HUDEP-2 (cell line): Measurements from ENCODE around the gene GPR61.

ENCODE experiments used
- DNase-seq, 76 experiments: peaks; one replicate each; lab custom pipeline; 2025; ENCODE audit not compliant: unreplicated experiment in 76 of 76; lab: John Stamatoyannopoulos, UW

GPR61 gene, protein sequence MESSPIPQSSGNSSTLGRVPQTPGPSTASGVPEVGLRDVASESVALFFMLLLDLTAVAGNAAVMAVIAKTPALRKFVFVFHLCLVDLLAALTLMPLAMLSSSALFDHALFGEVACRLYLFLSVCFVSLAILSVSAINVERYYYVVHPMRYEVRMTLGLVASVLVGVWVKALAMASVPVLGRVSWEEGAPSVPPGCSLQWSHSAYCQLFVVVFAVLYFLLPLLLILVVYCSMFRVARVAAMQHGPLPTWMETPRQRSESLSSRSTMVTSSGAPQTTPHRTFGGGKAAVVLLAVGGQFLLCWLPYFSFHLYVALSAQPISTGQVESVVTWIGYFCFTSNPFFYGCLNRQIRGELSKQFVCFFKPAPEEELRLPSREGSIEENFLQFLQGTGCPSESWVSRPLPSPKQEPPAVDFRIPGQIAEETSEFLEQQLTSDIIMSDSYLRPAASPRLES

DNA sequence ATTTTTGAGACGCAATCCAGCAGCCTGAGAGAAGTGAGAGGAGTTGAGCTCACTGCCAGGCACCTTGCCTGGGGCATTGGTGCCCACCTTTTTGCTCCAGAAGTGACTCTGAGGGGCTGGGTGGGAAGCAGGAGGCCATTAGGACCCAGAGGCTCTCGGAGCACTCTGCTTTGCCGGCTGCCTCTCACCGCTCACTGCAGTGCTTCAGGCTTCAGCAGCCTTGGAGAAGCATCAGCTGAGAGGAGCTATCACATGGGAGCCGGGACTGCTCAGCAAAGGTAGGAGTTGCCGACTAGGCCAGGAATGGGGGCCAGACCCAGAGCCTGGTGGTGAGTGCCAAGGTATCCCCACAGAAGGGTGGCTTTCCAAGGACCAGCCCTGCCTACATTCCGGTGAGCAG is at the start of gene GPR61:
Gene GPR61, plus strand, starts transcription at position 197 of the 400 bp plus-strand sequence. CDS start 3,151 bp downstream, outside the sequence.
- DNase-seq, result no peak

DNA sequence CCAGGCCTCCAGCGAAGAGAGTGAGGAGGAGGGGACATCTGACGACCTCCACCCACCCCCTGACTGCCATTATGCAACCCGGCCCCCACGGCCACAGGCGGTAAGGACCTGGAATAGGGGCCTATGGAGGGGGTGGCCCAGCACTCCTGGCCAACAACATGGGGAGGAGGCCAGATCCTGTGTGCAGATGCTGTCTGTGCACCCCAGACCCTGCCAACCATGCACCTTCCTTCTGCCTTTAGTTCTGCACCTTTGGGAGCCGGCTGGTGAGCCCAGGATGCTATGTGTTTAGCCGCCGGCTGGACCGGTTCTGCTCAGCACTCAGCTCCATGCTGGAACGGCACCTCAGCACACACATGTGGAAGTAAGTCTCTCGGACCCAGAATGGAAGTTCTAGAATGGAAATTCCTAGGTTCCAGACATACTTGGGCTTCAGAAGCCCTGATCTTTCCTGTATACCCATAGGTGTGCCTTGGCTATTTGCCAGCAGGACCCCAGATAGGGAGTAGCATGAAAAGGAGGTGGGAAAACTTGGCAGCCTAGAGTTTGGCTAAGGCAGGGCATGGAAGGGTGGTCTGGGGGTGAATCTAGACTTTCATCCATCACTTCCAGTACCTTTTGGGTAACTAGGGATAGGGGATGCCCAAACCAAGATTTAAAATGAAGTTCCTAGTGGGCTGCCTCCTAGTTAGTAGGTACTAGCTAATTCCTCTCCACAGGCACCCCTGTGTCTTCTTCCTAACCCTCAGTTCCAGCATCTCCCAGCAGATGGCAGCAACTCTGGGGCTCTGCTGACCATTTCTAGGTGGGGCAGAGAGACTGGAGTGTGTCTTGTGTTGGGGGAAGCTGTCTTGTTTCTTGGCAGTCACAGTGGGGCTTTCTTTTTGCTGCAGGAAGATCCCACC is 49.4 kb upstream of the GPR61 start:
- peak in 58 of 76 experiments; percentile 15 to 74 (median 46) for DNase-seq

DNA sequence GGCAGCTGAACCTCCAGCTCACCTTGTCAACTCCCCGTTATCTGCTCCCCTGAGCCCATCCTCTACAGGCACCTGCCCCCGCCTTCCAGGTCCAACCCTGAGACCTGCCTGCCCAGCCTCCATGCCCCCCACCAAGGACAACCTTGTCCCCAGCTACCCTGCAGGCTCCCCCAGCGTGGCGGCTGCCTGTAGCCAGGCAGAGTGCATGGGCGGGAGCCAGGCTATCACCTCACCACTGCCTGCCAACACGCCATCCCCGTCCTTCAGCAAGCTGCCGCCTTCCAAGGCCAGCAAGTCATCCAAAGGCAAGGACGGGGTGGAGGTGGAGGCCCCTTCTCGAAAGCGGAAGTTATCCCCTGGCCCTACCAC is 48.8 kb upstream of the GPR61 start:
- DNase-seq, result no peak

DNA sequence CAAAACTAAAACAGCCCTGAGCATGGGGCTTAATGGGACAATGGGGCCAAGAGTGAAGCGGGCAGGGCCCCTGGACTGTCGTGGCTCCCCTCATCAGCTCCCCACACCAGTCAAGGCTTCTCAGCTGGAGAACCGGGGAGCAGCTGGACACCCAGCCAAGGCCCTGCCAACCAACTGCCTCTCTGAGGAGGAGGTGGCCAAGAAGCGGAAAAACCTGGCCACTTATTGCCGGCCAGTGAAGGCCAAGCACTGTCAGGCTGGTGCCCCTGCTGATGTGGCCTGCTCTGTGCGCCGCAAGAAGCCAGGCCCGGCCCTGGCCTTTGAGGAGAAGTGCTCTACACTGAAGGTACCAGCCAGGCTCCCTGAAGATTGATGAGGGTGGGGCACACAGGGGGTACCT is 48.3 kb upstream of the GPR61 start:
- no peak for DNase-seq

DNA sequence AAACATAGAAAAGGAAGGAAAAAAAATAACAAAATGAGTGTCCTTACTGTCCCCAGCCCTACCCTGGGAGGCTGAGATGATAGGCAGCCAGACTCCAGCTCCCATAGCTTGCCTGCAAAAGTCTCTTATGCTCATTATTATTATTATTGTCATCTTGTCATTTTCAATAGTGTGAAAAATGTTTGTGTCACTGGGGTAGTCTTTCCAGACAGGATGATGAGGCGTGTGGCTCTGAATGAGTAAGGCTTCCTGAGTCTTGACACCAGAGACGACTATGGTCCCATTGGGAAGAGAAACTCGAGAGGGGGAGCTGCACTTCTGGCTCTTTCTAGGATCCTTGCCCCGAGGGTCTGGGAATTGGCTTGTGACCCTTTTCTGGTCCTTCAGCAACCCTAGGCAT is 46.9 kb upstream of the GPR61 start:
- no peak for DNase-seq

DNA sequence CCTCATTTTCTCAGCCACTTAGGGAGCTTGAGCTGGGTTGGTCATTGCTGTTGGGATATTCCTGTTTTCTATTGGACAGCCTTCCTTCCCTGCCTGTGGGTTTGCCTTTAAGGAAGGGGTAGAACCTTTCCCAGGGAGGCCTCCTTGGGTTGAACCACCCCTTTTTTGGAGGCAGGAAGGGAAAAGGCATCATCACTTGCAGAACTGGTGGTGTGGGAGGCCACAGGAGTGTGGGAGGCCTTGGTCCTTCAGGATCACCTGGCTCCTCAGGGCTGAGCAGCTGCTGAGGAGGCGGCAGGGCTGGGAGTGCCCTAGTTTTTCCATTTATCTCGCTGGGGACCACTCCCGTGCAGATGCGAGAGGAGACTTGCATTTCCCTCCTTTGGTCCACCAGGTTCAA is 46.4 kb upstream of the GPR61 start:
- no peak for DNase-seq

DNA sequence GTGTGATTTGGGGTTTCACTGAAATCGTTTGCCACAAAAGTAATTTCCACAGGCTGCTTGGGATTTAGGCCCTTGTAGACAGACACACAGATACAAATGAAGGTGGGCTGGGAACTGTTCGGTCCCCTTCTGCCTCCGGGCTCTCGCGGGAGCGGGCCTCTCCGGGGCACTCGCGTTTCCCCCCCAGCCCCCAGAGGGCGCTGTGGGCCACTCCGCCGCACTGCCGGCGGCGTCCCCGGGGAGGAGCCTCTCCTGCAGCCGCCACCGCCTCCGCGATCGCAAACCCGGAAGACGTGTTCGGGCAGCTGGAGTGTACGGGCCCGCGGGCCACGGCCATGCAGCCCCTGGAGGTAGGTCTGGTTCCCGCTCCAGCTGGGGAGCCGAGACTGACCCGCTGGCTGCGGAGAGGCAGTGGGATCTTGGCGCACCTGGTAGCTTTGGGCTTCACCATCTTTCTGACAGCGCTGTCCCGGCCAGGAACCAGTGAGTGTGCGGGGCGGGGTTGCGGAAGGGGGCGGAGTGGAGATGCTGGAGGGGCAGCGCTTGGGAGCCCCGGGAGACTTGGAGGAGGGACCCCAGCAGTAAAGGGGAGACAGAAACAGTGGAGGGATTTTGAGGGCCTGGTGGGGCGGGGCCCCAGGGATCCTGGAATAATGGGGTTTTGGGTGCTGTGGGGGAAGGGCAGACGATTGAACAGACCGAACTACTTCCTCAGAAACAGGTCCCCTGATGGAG is 45.7 kb upstream of the GPR61 start, which contains the start of gene CYB561D1:
Gene CYB561D1, plus strand, starts transcription at position 290 of the 735 bp plus-strand sequence. Its CDS starts 46 bp downstream, at position 336.
- peak in 72 of 76 experiments; percentile 25 to 86 (median 71) for DNase-seq

DNA sequence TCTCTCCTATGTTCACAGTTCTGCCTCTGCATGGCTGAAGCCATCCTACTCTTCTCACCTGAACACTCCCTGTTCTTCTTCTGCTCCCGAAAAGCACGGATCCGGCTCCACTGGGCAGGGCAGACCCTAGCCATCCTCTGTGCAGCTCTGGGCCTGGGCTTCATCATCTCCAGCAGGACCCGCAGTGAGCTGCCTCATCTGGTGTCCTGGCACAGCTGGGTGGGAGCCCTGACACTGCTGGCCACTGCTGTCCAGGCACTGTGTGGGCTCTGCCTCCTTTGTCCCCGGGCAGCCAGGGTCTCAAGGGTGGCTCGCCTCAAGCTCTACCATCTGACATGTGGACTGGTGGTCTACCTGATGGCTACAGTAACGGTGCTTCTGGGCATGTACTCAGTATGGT is 43.9 kb upstream of the GPR61 start:
- no peak for DNase-seq

DNA sequence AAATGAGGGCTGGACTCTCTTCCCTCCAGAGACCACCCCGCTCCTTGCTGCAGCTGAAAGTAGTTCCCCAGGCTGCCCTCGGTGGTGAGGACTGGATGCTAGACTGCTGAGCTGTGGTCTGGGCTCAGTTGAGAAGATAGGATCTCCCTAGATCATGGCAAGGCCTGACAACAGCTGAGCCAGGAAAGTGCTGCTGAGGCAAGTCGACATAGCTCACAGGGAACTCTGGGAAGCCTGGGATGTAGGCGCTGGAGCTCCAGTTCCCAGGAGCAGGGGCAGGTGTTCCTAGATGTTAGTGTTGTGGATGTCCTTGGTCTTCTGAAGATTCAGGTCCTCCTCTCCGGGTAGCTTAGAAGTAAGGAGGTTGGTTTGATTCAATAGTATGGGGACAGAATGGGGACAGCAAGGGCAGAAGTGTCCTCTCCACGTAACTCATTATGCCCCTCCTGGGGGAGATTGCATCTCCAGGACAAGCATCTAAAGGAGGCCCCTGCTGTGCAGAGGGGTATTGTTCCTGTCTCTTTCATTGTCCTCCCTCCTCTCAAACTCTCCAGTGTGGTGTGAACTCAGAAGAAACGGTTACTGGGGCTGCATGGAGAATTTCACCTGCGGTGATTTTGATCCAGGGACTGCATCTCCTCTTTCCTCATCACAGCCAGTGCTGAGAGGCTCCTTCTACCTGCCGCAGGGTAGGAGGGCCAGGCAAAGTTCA is 42.1 kb upstream of the GPR61 start:
- DNase-seq, result no peak

DNA sequence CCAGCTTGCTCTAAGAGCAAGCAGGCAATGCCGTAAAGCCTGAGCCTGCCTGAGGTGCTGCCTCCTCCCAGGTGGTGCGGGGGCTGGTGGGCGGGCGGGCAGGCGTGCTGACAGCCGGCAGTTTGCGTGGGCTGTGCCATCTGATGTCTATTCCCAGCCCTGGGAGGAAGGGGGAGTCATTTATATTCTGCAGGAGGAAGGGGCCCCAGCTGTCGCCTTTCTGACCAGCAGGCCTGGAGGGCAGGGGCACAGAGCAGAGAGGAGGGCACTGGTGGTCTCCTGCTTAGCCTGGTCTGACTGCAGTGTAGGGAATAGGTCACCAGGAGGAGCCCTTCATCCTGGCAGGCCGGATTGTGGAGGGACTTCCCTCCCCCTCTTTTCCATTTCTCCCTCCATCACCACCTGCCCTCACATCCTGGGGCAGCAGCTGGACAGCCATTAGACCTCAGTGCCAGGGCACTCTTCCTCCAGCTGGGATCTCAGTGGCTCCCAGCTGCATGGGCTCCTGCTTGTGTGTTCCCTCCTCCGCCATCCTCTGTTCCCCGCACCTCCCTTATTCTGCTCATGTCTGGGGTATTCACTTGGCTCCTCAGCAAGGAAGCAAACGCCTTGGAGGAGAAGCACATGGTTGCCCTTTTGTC is 41.4 kb upstream of the GPR61 start:
- peak in 13 of 76 experiments; percentile 6 to 63 (median 33) for DNase-seq

DNA sequence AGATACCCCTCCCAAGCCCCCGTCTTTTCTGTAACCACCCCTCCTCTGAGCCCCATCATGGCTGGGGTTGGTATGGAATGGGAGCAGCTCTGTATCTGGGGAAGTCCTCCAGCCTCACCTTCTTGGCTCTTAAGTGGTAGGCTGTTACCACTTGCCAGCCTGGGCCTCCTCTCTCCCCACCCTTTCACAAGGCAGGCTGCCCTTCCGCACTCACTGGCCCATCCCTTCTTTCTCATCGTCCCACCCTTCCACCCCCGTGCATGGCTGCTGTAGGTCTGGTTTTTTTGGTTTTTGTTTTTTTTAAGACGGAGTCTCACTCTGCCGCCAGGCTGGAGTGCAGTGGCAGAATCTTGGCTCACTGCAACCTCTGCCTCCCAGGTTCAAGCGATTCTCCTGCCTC is 40.6 kb upstream of the GPR61 start:
- DNase-seq, result peak in 1 of 76 experiments; percentile 38

DNA sequence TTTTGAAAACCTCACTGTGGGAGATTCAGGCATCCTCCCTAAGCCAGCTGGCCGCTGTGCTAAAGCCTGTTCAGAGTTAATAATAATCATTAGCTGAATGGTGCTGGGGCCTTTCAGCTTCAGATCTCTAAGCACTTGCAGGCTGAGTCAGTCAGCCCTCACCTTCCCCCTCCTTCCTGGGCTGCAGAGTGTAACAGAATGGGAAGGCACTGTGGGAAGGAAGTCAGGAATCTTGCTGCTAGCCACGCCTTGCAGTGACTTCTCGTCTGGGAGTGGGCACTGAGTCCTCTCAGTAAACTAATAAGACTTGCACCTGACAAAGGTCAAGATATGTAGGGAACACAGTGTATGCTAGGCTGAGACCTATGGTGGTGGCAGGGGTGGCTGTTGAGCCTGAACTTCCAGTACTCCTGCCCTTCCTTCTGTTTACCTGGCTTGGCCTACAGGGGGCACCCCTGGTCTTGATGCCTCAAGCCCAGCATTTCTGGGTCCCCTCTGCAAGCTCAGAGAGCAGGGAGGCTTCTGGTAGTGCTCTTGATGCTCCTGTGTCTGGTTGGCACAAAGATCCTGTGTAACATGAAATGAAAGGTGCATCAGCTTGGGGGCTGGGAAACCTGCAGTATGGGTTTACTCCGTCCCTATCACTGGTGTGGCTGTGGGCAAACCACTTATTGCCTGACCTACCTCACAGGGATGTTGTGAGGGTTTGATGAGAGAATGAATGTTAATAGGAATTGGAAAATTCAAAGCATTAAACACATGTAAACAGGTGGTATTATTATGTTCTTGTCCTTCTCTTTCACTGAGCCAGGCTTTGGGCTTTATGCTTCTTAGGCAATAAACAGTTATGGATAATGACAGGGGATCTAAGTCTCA is 39.8 kb upstream of the GPR61 start:
- DNase-seq, result peak in 44 of 76 experiments; percentile 9 to 61 (median 35)

DNA sequence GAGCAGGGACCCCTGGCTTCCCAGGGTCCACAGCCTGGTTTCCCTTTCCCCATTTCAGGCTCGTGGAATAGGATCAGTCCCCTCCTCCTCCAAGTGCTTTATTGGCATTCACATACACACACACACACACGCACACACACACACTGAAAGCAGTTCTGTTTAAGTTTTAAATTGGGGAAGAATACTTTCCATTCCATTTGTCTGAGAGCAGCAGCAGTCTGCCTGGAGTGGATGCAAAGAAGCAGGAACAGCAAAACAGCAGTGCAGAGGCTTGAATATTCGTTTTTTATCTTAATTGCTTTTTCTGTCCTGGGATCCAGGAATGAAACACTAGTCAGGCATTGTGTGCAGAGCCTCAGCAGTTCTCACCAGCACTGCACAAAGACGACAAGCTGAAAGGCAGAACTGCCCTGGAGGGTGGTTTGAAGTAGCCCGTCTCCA is 38.7 kb upstream of the GPR61 start:
- DNase-seq, result no peak

DNA sequence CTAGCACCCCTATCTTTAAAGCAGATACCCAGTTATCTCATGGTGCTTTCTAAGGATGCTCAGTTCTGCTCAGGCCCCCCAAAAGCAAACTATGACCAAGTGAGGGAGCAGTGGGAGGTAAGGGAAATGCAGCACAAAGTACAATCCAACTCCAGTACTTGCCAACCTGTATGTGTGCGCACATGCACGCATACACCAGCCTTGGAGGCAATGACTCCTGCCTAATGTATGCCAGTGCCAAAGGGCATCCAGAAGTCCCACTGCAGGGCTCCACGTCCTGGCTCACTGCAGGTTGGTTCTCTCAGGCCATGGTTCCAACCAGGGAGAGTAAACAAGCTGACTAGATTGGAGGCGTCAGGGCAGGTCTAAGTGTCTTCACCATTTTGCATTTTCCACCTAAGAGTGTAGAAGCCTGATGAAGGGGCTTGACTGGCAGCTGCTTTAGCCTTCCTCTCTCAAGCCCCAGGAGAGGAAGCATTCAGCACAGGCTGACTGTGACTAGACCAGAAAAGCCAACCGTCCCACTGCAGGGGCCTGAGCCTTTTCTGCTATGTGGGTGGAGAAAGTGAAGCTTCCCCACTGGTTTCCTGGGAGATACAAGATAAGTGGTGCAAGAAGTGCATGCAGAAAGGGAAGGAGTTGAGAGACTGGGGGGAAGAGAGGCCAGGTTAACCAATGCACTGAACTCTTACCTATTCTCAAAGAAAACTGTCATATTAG is 37.9 kb upstream of the GPR61 start:
- peak in 2 of 76 experiments; percentile 14 to 25 for DNase-seq

DNA sequence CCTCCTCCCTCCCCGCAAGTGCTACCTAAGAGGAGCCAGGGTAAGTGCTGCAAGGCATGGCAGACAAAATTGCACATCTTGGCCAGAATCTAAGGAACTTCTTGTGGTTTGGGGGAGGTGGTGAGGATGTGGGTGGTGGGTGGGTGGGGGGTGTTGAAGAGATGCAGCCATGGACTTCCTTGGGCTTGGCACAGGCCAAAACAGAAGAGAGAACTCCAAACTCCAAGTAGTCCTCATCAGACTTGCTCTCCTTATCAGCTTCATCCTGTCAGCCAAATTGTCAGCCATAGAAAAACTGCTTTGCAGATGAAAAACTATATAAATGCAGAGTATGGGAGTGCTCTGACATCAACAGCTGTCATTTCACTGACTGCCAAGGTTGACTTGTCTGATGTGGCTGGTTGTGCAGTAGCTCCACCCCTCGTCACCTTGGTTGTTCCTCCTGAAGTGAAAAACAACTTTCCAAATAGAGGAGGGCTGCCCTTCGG is 37.3 kb upstream of the GPR61 start:
- DNase-seq, result peak in 3 of 76 experiments; percentile 4 to 22 (median 12)

DNA sequence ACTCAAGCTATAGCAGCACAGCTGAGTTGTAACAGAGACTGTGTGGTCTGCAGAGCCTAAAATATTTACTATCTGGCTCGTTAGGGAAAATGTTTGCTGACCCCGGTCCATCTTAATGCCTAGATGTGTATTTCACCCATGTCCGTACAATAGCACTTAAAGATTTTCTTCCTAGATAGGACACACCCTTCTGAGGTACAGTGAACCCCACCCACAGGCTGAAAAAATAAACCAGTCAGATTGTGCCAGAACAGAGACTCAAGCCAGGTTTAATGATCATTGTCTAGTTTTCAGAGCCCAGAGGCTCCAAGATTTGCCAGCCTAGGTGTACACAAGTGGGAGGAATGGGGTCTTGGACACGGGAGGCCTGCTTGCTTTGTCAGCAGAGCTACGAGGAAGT is 35.7 kb upstream of the GPR61 start:
- no peak for DNase-seq

DNA sequence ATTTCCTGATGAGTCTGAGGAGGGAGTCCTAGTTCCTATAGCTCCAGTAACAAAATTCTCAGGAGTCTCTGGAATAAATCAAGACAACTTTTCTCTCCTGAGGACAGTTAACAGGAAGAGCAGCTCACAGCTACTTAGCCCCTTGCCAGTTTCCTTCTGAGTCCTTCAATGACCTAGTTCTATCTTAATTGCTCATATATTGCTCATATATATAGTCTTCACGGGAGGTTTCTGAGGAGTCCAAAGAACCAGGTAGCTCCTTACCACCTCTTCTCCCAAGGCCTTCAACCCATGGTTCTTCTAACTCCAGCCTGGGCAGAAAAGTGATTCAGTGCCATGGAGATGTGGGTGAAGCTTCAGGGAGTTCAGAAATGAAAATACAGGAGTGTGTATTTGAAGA is 34.7 kb upstream of the GPR61 start:
- no peak for DNase-seq
